H1 (cell line): ENCODE results near the gene FGFBP2.

ENCODE experiments used
- CBX5 ChIP-seq: fragments of 300-800, 300-1000 bp; sonication (generic); IDR thresholded peaks from 2 replicates; pipeline ENCODE4 v1.7.1; 2016; ENCODE audit warnings: antibody characterized with exemption, low read length, low read depth
- CTCF ChIP-seq, 3 experiments: IDR thresholded peaks; 1 replicate in 2 of 3; 2 replicates in 1 of 3; pipeline versions ENCODE4 v1.5.1 to v1.6.1; 2011; ENCODE audit warnings: low read length in 3 of 3, mild to moderate bottlenecking in 3 of 3, inconsistent platforms in 2 of 3, low read depth in 1 of 3, moderate library complexity in 1 of 3; ENCODE audit not compliant: insufficient read depth in 1 of 3; ENCODE audit errors: control extremely low read depth in 1 of 3
- GABPA ChIP-seq: IDR thresholded peaks from 2 replicates; pipeline ENCODE4 v1.6.1; 2011; ENCODE audit warnings: mild to moderate bottlenecking, low read length, moderate library complexity, borderline replicate concordance; ENCODE audit not compliant: insufficient read depth
- POLR2A ChIP-seq, 2 experiments: IDR thresholded peaks; 1 replicate in 1 of 2; 2 replicates in 1 of 2; pipeline ENCODE4 v1.6.1; 2011; ENCODE audit warnings: low read depth in 2 of 2, low read length in 2 of 2, mild to moderate bottlenecking in 2 of 2; ENCODE audit errors: control extremely low read depth in 1 of 2
- TF ChIP-seq, protein P1 (sequence below): IDR thresholded peaks from 2 replicates; pipeline ENCODE4 v1.6.1; 2011; ENCODE audit warnings: low read depth, mild to moderate bottlenecking, low read length; ENCODE audit not compliant: insufficient read depth
- TF ChIP-seq, protein P2 (sequence below): IDR thresholded peaks from 2 replicates; pipeline ENCODE4 v1.6.1; 2012; ENCODE audit warnings: low read length, inconsistent platforms

GRCh38 chr4:15928883-15929282, 34.1 kb downstream of the FGFBP2 start:
- TF ChIP-seq GABPA (no peak), CTCF (IDR thresholded peaks at IDR 0.05; ENCODE audit: control extremely low read depth in 1 of 3, insufficient read depth in 1 of 3, low read depth in 1 of 3, low read length in 3 of 3) (no peak), CBX5 (no peak), POLR2A (IDR thresholded peaks at IDR 0.05; ENCODE audit: control extremely low read depth in 1 of 2, low read depth in 2 of 2, low read length in 2 of 2) (no peak)
- TF ChIP-seq, protein P1, sequence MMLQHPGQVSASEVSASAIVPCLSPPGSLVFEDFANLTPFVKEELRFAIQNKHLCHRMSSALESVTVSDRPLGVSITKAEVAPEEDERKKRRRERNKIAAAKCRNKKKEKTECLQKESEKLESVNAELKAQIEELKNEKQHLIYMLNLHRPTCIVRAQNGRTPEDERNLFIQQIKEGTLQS, result no peak
- TF ChIP-seq, protein P2, sequence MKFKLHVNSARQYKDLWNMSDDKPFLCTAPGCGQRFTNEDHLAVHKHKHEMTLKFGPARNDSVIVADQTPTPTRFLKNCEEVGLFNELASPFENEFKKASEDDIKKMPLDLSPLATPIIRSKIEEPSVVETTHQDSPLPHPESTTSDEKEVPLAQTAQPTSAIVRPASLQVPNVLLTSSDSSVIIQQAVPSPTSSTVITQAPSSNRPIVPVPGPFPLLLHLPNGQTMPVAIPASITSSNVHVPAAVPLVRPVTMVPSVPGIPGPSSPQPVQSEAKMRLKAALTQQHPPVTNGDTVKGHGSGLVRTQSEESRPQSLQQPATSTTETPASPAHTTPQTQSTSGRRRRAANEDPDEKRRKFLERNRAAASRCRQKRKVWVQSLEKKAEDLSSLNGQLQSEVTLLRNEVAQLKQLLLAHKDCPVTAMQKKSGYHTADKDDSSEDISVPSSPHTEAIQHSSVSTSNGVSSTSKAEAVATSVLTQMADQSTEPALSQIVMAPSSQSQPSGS, result no peak
